Epithelial cell of proximal tubule (primary cell): ENCODE results near the gene RENBP. TPM values are rescaled to one million over a fixed set of nuclear protein-coding genes. Genes with fewer than 3 reads are reported as not detected.

Source experiments
- DNase-seq: peaks from one replicate; pipeline ENCODE4 v3.0.0-alpha.2; 2011; ENCODE audit warnings: low read depth
- H3K4me3 ChIP-seq: 2 replicates; pipeline ENCODE4 v1.5.1; 2011; ENCODE audit warnings: low read depth, mild to moderate bottlenecking, low read length
- CTCF ChIP-seq: conservative IDR thresholded peaks from 2 replicates; pipeline ENCODE4 v1.5.1; 2012; ENCODE audit warnings: low read depth, mild to moderate bottlenecking, low read length
- total RNA-seq: library from RNA; depleted of rRNA; stranded (reverse); fragments of >200 nt; gene quantifications from 2 replicates; pipeline ENCODE4 v1.2.3, GENCODE V29; 2015

Gene RENBP
- total RNA-seq, 1 donor from 2014 or later = 0.92 TPM

GRCh38 chrX:153974003-153974725 is 29.7 kb upstream of the RENBP start:
- TF ChIP-seq CTCF = no peak
- peak overlapping the region; percentile 62 for H3K4me3 ChIP-seq
- no peak for DNase-seq

GRCh38 chrX:153973127-153974002 is 28.9 kb upstream of the RENBP start:
- TF ChIP-seq CTCF = no peak
- peak overlapping the region; percentile 62 for H3K4me3 ChIP-seq
- DNase-seq = no peak

DNA sequence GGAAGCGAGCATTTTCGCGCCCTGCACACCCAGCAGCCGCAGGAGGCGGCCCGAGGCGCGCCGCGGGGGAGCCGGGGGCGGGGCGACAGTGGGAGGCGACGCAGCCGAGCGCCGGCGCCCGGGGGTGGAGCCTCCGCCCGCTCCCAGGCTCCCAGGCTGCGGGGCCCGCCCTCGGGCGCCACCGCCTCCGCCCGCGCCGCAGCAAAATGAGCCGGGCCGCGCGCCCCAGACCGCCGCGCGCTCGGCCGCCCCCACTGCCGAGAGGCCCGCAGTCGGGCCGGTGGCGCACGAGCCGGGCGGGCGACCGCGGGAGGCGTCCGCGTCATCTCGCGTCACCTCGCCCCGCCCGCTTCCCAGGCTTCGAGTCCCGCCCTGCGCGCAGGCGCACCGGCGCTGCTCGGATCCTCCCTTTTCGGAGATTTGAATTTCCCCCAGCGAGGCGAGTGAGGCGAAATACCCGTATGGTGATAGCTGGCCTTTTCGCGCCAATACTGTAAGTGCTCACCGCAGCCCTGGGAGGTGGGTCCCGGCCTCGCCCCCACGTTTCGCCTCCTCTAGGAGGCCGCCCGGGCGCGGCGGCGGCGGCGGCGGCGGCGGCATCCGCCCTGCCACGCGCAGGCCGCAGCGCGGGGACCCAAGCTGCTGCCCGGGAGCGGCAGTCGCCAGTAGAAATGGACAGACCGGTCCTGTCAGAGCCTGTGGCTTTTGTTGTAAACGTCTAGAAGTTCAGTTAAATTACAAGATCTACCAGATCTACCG is 28.1 kb upstream of the RENBP start, which contains the start of gene TMEM187:
Gene TMEM187, plus strand, starts transcription at position 387 of the 759 bp plus-strand sequence. CDS start 9,309 bp downstream, outside the sequence.
- no peak for DNase-seq
- TF ChIP-seq CTCF = no peak
- peak within 1 kb of the TSS; percentile 83 for H3K4me3 ChIP-seq

DNA sequence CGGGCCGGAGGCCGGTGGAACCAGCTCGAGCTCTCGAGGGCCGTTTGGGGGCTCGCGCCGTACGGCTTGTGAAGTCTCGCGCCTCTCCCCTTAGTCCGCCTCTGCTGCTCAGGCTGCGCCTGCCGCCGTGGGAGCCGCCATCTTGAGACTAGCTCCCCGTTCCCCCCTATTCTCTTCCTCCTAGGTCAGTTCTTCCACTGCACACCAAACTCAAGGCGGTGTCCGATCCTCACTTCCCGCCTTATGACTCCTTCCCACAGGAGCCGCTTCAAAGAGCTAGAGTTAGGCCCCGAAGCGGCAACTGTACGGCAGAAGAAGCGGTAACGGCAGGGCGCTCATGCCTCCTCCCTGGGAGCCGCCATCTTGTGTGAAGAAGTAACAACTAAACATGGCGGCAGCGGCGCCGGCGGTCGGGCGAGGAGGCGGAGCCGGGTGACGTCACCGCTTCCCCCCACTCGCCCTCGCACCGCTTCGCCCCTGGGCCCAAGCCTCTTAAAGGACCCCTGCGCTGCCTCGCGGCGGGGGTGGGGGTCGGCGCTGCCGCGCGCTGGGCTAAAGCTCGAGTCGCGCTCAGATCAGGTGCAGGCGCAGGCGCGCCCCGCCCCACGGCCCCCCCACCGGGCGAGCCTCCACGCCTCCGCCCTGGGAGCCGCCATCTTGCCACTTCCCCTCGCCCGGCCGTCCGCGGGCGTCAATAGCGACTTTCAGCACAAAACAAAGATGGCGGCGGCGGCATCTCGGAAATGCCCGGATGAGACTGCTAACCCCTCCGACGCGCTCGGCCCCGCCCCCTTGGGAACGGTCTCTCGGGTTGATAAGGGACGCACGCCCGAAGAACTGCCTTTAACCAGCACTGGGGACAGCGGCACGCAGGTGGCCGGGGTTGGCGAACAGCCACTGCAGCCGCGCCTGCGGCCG is 27.3 kb upstream of the RENBP start, which contains the start of gene HCFC1:
Gene HCFC1, minus strand, starts transcription at position 369 of the 918 bp plus-strand sequence. CDS start 978 bp downstream, outside the sequence.
- TF ChIP-seq CTCF = no peak
- DNase-seq = peak; percentile 18
- peak within 1 kb of the TSS; percentile 83 for H3K4me3 ChIP-seq

GRCh38 chrX:153971124-153971449 is 26.6 kb upstream of the RENBP start:
- peak overlapping the region; percentile 83 for H3K4me3 ChIP-seq
- no peak for DNase-seq
- TF ChIP-seq CTCF = no peak
